SIG-M5 treated with dmso at 0.1 percent for 504 hours (cell line): ENCODE data around the gene CBLC.

Source experiments
- DNase-seq: peaks from one replicate; lab custom pipeline; 2025; ENCODE audit not compliant: unreplicated experiment; lab: John Stamatoyannopoulos, UW

The CBLC gene

DNA sequence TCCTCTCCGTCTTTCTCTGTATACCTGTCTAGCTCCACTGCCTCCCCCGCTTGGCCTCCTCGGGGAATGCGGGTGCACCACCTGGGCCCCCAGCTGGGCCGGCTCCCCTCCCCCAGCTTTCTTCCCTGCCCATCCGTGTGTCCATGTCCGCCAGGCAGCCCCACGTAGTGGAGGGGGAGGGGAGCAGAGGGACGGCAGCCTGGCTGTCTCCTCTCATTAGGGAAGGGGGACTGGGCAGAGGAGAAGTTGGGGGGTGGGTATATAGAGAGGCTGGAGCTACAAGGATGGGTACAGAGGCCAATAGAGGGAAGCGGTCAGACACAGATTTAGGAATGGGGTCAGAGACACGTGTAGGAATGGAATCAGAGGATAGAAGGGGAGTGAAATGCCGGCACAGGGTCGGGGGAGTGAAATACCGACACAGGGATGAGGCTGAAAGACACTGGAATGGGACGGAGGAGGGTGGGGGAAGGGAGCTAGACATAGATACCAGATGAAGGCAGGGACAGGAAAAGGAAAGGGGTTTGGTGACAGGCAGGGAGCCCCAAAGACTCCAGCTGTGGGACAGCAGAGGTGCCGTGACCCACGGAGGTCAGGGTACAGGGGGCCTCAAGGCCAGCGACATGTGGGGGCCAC, 71.2 kb downstream of the CBLC start:
- no peak for DNase-seq
